ENCODE results near the gene OR51E2. TPM values are rescaled to one million over a fixed set of nuclear protein-coding genes. Genes with fewer than 3 reads are reported as not detected.

OR51E2 gene
- total and polyA plus RNA-seq, 2 of the 8 experiments (the other 6 are each of a cell fraction or from before 2014, with no cell fraction given) = not detected

DNA sequence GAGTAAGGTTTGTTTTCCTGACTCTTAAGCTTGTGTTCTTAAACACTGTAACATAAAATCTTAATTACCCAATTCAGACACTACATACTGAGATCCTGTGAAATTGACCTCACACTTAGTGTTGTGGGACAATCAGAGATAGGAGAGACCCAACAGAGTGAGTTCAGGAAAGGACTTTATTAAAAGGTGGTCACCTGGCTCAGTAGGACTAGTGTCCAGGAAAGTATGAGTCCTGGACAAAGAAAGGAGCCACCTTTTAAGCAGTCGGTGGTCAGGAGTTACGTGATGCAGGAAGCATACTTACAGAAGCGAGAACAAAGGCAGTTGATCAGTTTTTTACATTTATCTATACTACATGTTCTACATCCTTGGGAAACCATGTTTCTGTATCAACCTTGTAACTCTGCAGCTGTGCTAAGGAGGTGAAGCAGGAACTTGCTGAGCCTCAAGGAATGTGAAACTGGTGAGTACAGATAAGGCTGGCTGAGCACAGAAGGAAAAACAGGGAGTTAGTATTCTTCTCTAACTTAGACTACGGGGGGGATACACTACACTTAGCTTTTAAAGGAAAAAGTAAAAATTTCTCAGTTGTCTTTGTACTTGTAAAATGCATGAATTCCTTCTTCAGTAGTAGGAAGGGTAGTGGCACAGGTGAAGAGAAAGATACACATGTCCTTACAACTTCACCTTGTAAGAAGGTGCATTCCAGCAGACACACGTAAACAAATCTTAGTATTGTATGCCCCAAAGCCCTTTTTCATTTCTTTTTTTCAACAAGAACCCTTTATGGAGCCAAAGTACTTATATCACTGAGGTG lies 38.8 kb downstream of the OR51E2 start:
- Histone ChIP-seq H3K9me3 (ENCODE audit: insufficient read depth in 2 of 2, low read depth in 1 of 2, low read length in 1 of 2) (no peaks in the 10 kb centered on the region), H4K20me1 (replicated peaks in 1 of 2; ENCODE audit: control insufficient read depth in 1 of 2, insufficient read depth in 2 of 2, low read length in 2 of 2) (no peaks in the 10 kb centered on the region), H2BK5ac (ENCODE audit: low read depth, low read length) (no peak overlapping the region), H3K4me3 (ENCODE audit: extremely low read depth in 1 of 4, insufficient read depth in 2 of 4, low read depth in 3 of 4, low read length in 4 of 4) (no peak overlapping the region), H3K79me2 (ENCODE audit: control insufficient read depth in 1 of 2, insufficient read depth in 2 of 2, low read length in 2 of 2) (no peaks in the 10 kb centered on the region), H3K9ac (replicated peaks in 1 of 4; ENCODE audit: extremely low read depth in 1 of 4, low read depth in 3 of 4, low read length in 3 of 4) (no peak overlapping the region), H3K23me2 (ENCODE audit: low read depth, low read length) (no peaks in the 10 kb centered on the region), H3K56ac (replicated peaks; ENCODE audit: insufficient read length, low read depth, low read length) (no peak overlapping the region), H3K36me3 (ENCODE audit: control insufficient read depth in 2 of 4, insufficient read depth in 4 of 4, low read length in 3 of 4) (no peaks in the 10 kb centered on the region), H4K91ac (replicated peaks; ENCODE audit: insufficient read length, low read length) (no peak overlapping the region), H3K27ac (ENCODE audit: low read depth, low read length) (no peak overlapping the region), H4K8ac (ENCODE audit: extremely low read depth, insufficient read depth, low read length) (no peak overlapping the region), H2AFZ (ENCODE audit: low read length) (no peak overlapping the region), H2BK15ac (ENCODE audit: low read length) (no peak overlapping the region), H2BK120ac (replicated peaks; ENCODE audit: low read depth, low read length) (no peak overlapping the region), H3K14ac (ENCODE audit: insufficient read length) (no peak overlapping the region), H2AK5ac (ENCODE audit: low read depth, low read length) (no peak overlapping the region), H3K23ac (ENCODE audit: insufficient read length) (no peak overlapping the region), H4K5ac (ENCODE audit: insufficient read length, low read depth, low read length) (no peak overlapping the region), H2BK12ac (ENCODE audit: low read depth, low read length) (no peak overlapping the region), H3K27me3 (replicated peaks in 1 of 4; ENCODE audit: control insufficient read depth in 3 of 4, extremely low read depth in 1 of 4, insufficient read depth in 3 of 4, low read length in 3 of 4) (no peaks in the 10 kb centered on the region; a peak in 1 of 7 replicates), H3K4ac (replicated peaks; ENCODE audit: insufficient read length, low read depth, low read length) (no peak overlapping the region), H2BK20ac (ENCODE audit: low read length) (no peak overlapping the region), H3K4me2 (ENCODE audit: insufficient read depth in 1 of 2, low read depth in 2 of 2, low read length in 2 of 2) (no peak overlapping the region), H3K79me1 (ENCODE audit: low read depth, low read length) (no peaks in the 10 kb centered on the region), H3K4me1 (replicated peaks in 1 of 4; ENCODE audit: control insufficient read depth in 3 of 4, insufficient read depth in 4 of 4, low read length in 3 of 4) (no peaks in the 10 kb centered on the region; a peak in 1 of 7 replicates), H3K18ac (ENCODE audit: extremely low read depth, low read length) (no peak overlapping the region)
- FAIRE-seq (no peak), DNase-seq (ENCODE audit: low read depth in 1 of 2, low spot score in 2 of 2) (no peak)
- CTCF ChIA-PET (ENCODE audit: partially characterized antibody) = interaction anchor here (1.4 kb wide), 1 partner anchor 14 kb away, joined by 4 read pairs; no protein-coding TSS in a partner anchor
- 77% methylated on average over 5 of the region's 5 CpGs; no CpG with 5 or more reads in 1 of the 2 experiments for WGBS, 2 experiments (ENCODE audit: extremely low coverage in 1 of 2, insufficient coverage in 1 of 2, insufficient read length in 1 of 2, insufficient replicate concordance in 2 of 2, low coverage in 1 of 2, low lambda C conversion rate in 2 of 2, missing lambda C conversion rate in 1 of 2)
- POLR2A ChIA-PET (ENCODE audit: partially characterized antibody) = no interaction called here
- no peak for TF ChIP-seq GABPA (IDR thresholded peaks at IDR 0.05; ENCODE audit: borderline replicate concordance, insufficient read depth, low read length)
- no peak for TF ChIP-seq NRF1 (IDR thresholded peaks at IDR 0.05; ENCODE audit: low read depth, low read length)
- no peak for TF ChIP-seq EP300 (IDR thresholded peaks at IDR 0.05; ENCODE audit: borderline replicate concordance in 1 of 2, low read depth in 2 of 2, low read length in 2 of 2)
- TF ChIP-seq, protein P1, sequence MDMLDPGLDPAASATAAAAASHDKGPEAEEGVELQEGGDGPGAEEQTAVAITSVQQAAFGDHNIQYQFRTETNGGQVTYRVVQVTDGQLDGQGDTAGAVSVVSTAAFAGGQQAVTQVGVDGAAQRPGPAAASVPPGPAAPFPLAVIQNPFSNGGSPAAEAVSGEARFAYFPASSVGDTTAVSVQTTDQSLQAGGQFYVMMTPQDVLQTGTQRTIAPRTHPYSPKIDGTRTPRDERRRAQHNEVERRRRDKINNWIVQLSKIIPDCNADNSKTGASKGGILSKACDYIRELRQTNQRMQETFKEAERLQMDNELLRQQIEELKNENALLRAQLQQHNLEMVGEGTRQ (IDR thresholded peaks at IDR 0.05; ENCODE audit: low read length) = no peak
- TF ChIP-seq, protein P2, sequence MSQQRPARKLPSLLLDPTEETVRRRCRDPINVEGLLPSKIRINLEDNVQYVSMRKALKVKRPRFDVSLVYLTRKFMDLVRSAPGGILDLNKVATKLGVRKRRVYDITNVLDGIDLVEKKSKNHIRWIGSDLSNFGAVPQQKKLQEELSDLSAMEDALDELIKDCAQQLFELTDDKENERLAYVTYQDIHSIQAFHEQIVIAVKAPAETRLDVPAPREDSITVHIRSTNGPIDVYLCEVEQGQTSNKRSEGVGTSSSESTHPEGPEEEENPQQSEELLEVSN (IDR thresholded peaks at IDR 0.05) = no peak
- TF ChIP-seq, protein P3, sequence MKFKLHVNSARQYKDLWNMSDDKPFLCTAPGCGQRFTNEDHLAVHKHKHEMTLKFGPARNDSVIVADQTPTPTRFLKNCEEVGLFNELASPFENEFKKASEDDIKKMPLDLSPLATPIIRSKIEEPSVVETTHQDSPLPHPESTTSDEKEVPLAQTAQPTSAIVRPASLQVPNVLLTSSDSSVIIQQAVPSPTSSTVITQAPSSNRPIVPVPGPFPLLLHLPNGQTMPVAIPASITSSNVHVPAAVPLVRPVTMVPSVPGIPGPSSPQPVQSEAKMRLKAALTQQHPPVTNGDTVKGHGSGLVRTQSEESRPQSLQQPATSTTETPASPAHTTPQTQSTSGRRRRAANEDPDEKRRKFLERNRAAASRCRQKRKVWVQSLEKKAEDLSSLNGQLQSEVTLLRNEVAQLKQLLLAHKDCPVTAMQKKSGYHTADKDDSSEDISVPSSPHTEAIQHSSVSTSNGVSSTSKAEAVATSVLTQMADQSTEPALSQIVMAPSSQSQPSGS (IDR thresholded peaks at IDR 0.05; ENCODE audit: low read length) = no peak
- no peak for TF ChIP-seq CTBP2 (IDR thresholded peaks at IDR 0.05; ENCODE audit: borderline replicate concordance, insufficient read depth, insufficient read length, low read length)
